HG02610 (cell line): ENCODE measurements around the gene HEBP1.
"Not testable (repeated sequence)": the region's sequence is repeated elsewhere in the genome, so short reads cannot be mapped to it uniquely, and the experiment has no call there.

Experiments
- ATAC-seq: cut with Tn5 transposase; IDR thresholded peaks from one replicate; pipeline ENCODE4 v1.9.1; 2021; ENCODE audit warnings: mild to moderate bottlenecking, moderate library complexity; ENCODE audit not compliant: unreplicated experiment

HEBP1 gene, protein sequence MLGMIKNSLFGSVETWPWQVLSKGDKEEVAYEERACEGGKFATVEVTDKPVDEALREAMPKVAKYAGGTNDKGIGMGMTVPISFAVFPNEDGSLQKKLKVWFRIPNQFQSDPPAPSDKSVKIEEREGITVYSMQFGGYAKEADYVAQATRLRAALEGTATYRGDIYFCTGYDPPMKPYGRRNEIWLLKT

DNA sequence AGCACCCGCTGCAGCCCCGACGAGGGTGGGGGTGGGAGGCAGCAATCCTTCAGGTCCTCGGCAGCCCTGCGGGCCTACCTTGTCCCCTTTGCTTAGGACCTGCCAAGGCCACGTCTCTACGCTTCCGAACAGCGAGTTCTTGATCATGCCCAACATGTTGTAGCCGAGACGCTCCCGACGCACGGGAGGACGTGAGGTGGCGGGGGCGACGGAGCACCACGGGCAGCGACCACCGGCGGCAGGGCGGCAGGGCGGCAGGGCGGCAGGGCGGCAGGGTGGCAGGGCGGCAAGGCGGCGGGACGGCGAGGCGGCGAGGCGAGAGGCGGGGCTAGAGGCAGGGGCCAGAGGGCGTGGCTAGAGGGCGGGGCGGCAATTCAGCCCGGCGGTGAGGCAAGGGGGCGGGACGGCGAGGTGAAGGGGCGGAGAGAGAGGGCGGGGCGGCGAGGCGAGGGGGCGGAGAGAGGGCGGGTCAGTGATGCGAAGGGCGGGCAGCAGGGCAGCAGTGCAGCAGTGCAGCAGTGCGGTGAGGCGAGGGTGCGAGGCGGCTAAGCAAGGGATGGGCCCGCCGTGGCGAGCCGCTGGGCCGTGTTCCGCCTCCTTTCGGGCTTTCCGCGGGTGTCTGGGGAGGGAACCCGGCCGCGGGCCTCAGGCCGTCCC lies at the start of gene HEBP1:
HEBP1 (minus strand) TSS at position 307 of the 657 bp plus-strand sequence; CDS start at position 156, 151 bp downstream.
- peak; percentile 92 for ATAC-seq

DNA sequence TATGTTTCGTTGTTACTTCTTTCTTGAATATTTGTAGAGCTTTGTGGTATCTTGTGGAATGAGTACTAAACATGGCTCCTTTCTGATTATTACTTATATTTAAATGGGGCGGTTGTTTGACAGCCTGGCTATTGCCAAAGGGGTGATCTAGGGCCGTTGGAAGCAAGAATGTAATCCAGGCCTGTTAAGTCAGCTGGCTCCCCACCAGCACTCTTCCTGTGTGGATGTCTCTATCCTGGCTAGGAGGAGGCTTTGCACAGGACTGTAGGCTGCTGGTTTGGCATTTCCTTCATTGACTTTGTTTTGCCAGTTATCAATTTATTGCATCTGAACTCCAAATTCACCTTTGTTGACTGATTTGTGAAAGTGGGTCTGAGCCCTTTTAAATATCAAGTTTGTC lies 49.8 kb upstream of the HEBP1 start:
- ATAC-seq: no peak

- ATAC-seq: no peak
Observed at GRCh38 chr12:13046964-13047363, 46.9 kb upstream of the HEBP1 start.

DNA sequence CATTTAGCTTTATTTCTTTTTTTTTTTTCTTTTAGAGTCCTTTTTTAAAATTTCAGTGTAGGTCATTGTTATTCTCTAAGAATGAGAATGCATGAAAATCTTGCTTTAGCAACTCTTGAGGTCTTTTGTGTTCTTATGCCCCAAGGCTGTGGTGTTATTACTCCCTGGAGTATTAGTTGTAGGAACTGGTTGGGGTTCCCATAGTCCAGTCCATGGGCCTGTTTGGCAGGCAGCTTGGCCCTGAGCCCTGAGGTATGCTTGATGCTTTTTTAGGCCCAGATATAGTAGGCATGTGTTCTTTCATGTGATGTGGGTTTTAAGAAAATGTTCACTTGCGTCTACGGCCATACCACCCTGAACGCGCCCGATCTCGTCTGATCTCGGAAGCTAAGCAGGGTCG lies 45.8 kb upstream of the HEBP1 start:
- ATAC-seq: no peak

DNA sequence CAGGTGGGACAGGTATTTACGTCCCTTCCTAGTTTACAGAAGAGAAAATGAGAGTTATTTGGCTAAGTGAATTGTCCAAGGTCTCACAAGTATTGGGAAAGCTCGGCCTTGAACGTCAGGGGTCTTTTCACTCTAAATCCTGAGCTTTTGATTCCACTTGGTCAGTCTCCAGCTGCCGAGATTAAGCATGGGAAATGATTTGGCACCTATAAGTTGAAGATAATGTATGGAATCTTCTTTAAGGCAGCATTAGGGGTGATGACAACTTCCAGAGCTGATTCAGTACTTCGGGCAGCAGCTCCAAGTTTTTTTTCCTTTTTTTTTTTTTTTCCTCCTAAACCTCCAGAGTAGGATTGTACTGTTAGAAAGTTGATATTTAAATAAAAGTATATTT lies 44.8 kb upstream of the HEBP1 start:
- ATAC-seq: no peak

- peak; percentile 87 for ATAC-seq
Observed at GRCh38 chr12:13044002-13044905, 44.2 kb upstream of the HEBP1 start, which contains the start of gene FAM234B. Gene FAM234B (plus strand): TSS chr12:13044381. CDS start chr12:13044404, 23 bp downstream.

GRCh38 chr12:13042666-13043230 lies 42.7 kb upstream of the HEBP1 start:
- ATAC-seq: no peak

GRCh38 chr12:13041224-13041623 lies 41.2 kb upstream of the HEBP1 start:
- ATAC-seq: no peak

GRCh38 chr12:13039328-13039956 lies 39.4 kb upstream of the HEBP1 start:
- no peak for ATAC-seq

GRCh38 chr12:13038491-13039161 lies 38.6 kb upstream of the HEBP1 start:
- ATAC-seq: no peak

DNA sequence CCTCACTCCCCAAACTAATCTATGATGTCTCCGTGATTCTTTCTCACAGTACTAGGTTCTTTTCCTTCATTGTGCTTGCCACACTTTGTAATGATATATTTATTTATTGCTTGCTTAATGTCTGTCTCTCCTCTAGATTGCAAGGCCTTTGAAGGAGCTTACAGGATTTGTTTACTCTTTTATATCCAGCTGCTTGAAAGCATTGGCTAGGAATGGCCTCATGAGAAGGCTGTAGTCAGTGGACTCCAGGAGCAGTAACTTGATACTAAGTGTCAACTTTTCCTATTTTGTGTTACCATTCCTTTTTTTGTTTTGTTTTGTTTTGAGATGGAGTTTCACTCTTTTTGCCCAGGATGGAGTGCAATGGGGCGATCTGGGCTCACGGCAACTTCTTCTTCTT lies 36.8 kb upstream of the HEBP1 start:
- ATAC-seq: no peak

- not testable (repeated sequence) for ATAC-seq
Observed at GRCh38 chr12:13035335-13035734, 35.3 kb upstream of the HEBP1 start.

DNA sequence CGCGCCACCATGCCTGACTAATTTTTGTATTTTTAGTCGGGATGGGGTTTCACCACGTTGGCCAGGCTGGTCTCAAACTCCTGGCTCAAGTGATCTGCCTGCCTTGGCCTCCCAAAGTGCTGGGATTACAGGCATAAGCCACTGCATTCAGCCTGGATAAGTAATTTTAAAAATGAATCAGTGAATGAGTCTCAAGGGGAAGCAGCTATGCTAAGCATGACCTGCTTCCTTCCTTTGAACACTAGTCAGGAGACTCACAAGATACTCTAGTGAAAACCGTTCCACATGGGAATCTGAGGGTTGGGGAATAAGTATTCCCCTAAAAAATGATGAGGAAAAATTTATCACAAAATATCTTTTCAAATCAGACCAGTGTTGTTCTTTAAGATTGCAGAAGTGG lies 33.4 kb upstream of the HEBP1 start:
- no peak for ATAC-seq

- ATAC-seq: no peak
Observed at GRCh38 chr12:13032164-13032563, 32.1 kb upstream of the HEBP1 start.

GRCh38 chr12:13030541-13031291 lies 30.7 kb upstream of the HEBP1 start:
- ATAC-seq: no peak

DNA sequence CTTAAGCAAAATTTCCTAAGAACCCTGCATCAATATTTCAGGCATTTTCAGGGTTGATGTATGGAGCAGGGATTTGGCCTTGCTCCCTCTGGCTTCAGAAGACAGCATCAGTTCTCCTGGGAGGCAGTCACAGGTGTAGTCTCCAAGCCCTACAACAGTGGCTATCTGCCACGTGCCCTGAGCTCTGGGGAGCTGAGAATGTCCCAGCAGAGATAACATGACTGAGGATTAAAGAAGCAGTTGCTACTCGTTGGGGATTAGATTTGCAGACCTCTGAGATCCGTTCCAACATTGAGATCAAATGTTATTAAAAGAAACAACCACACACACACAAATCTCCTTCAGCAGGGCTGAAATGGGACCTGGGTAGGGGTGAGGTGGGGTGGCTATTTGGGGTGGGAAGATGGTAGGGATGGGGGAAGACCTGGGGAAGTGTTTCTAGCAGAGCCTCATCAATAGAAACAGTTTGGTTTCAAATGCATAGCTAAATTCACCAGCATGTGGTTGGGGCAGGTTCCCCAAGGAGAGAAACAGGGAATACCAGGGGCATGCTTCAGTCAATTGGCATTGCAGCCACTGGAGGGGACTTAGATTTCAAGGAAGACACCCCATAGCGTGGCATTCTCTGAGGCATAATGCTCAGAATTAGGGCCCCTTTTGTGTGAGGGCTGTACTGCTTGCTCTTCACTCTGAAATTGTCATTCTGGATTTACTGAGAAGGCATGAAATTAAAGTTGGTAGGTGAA lies 28.9 kb upstream of the HEBP1 start:
- ATAC-seq: no peak

DNA sequence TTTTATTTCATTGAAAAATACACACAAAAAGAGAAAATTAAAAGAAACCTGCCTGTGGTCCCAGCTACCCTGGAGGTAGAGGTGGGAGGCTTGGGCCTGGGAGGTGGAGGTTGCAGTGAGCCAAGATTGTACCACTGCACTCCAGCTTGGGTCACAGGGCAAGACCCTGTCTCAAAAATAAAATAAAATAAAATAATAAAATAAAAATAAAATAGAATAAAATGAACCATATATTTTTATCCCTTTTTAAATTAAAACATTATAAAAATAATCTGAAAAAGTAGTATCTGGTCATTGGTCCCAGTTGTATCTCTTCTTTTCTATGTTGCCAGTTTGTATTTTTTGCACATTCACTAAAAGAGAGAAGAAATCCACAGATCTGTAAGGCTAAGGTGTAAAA lies 27.4 kb upstream of the HEBP1 start:
- ATAC-seq: no peak

DNA sequence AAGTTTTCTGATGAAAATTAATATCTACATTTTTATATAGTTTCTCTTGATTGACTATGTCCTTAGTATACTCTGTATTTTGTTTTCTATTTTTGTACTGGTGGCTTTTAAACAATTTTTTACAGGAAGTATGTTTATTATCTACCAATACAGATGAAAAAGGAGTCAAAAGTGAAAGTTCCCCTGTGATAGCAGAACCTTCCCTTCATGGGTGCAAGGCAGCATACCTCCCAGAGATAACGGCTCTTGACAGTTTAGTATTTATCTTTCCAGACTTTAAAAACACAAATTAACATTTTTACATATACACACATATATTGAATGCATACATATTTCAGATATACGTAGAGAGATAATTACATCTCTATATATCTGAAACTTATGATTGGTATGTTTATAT lies 27.0 kb upstream of the HEBP1 start:
- no peak for ATAC-seq

GRCh38 chr12:13026286-13026685 lies 26.2 kb upstream of the HEBP1 start:
- ATAC-seq: no peak
